Endometrium (tissue), 2 donors: ENCODE results near the gene MYH4.

Experiments used
- FAIRE-seq: peaks from 2 replicates; lab custom pipeline; 2012; peaks lifted over from hg19 to GRCh38; lab: Jason Lieb, UNC
- donor health status: control.
- donor health status: control.

The MYH4 gene

DNA sequence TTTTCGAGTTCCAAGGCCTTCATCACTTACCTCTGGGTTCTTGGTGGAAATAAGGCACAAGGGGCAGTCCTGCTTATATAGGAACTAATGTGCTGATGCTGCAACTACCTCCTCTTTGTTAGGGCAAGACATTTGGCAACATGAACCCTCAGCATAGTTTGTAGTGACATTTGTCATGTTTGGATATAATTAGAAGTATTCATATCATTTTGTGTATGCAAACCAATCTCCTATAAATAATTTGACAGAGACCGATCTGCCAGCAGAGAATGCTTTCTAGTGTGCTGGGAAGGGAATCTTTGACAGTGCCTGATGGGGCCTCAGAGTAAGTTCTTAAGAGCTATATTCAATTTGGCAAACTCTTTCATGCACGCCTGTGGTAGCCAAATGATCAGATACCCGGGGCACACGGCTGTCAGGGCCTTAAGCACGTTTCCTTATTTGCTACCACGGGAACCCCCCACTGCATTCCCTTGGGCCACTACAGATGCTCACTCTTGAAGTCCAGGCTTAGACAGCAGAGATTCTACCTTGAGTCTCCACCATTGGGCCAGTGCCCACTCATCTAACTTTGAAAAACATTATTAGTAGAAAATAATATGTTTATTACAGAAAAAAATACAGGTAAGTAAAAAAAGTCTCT lies 47.3 kb downstream of the MYH4 start, which contains the start of gene MYH8:
MYH8 (minus strand) TSS at position 51 of the 643 bp plus-strand sequence. CDS start 1,723 bp downstream, outside the sequence.
- FAIRE-seq: no peak

DNA sequence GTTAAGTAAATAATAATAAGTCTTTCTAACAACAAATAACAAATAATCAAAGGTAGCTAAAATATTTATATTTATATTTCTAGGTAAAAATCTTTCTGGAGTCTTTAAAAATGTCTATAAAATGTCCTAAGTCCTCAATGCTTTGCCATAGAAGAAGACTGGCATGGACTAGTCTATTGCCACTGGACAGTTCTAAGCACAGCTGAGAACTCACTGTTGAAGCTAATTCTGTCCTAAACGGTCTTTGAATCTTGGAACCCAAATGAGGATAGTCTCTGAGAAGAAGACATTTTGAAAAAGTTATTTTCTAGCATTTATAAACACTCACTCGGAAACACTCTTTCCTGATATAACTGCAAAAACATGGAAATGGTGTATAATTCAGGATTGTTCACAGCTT lies 48.1 kb downstream of the MYH4 start:
- FAIRE-seq: no peak

DNA sequence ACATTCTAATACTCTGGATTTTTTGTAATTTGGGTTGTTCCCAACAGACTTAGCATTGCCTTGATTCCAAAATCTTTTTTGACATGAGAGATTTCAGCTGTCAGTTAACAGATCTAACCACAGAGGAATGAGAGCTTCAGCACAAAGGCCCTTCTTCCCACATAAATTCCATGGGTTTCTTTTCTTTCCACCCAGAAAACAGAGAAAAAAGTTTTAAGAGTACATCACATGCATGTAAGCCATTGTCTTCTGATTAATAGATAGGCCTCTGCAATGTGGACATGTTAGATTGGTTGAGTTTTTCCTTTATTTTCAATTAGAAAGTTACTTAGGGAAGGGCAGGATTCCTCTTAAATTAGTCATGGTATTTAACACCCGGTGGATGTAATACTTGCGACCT lies 48.5 kb downstream of the MYH4 start:
- no peak for FAIRE-seq

DNA sequence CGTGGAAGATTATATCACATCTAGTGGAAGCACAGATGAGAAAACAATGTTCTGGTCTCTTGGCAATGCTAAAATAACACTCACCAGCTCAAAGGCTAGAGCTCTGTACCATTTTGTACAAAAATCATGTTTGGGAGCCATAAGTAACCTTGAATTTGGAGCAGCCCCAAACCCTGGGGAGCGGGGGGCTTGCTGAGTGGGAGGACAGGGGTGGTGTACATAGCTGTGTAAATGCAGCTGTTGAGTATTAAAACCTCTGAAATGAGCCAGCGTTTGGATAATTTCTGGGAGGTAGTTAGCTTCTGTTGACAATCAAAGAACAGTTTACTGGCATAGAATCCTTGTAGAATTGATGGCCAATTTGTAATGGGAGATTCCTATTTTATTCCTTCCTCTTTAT lies 51.9 kb downstream of the MYH4 start:
- no peak for FAIRE-seq

DNA sequence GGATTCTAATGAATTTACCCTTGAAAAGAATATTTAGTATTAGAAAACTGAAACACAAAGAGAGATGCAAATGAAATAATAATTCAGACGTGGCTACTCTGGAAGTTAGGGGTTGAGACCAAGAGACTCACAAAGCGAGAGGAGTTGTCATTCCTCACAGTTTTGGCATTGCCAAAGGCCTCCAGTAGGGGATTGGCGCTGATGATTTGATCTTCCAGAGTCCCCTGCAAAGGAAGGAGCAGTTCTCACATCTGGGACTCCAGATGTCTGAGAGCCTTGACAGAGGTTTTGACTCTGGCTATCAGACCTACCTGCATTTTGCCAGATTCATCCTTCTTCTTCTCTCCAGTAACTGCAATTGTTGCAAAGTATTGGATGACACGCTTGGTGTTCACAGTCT lies 54.2 kb downstream of the MYH4 start:
- no peak for FAIRE-seq

DNA sequence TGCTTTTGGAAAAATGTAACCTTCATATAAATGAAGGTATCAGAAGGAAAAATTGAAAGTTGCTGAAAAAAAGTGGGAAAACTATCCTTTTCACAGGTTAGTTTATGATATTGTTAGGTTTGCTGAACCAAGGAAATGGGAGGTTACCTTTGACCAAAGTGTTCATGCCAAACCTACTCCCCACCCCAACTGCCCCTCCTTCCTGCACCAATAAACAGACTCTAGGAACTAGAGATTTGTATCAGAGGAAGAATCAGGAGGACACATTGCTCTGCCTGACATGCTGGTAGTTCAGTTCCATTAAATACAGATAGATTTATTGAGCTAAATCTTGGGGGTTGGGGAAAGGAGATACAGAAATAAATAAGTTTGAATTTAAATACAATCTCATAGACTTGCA lies 65.8 kb downstream of the MYH4 start:
- no peak for FAIRE-seq

DNA sequence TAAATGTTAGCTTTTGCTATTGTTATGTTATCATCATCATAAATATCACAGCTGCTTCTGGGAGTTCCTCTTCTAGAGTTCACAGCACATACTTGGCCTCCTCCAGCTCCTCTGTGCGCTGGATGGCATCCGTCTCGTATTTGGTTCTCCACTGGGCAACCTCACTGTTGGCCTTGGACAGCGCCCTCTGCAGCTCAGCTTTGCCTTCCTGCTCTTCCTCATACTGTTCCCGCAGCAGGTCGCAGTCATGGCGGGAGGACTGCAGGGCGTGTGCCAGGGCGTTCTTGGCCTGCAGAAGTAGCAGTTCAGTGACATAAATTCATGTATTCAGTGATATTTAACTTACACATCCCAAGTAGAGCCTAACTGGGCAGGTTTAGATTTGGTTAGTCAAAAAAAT lies 71.0 kb downstream of the MYH4 start:
- no peak for FAIRE-seq

DNA sequence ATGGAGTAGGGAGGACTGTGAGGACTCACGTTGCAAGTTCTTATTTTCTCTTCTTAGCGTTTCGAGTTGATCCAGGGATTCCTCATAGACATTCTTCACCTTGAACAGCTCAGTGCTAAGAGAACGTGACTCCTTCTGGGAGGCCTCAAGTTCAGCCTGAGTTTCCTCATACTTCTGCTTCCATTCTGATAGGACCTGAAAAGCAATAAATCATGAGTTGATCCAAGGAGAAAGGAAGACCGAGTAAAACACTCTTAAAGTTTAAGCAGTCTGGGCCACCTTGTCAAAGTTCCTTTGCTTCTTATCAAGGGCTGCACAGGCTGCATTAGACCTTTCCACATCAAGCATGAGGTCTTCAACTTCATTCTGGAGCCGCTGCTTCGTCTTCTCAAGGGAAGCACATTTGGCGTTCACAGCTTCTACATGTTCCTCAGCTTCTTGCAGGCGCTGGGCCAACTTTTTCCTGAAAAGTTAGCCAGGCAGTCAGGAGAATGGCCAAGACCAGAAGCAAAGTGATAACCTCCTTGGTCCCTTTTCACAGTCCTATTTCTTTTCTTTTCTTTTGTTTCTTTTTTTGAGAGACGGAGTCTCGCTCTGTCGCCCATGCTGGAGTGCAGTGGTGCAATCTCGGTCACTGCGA lies 72.7 kb downstream of the MYH4 start:
- FAIRE-seq: no peak

DNA sequence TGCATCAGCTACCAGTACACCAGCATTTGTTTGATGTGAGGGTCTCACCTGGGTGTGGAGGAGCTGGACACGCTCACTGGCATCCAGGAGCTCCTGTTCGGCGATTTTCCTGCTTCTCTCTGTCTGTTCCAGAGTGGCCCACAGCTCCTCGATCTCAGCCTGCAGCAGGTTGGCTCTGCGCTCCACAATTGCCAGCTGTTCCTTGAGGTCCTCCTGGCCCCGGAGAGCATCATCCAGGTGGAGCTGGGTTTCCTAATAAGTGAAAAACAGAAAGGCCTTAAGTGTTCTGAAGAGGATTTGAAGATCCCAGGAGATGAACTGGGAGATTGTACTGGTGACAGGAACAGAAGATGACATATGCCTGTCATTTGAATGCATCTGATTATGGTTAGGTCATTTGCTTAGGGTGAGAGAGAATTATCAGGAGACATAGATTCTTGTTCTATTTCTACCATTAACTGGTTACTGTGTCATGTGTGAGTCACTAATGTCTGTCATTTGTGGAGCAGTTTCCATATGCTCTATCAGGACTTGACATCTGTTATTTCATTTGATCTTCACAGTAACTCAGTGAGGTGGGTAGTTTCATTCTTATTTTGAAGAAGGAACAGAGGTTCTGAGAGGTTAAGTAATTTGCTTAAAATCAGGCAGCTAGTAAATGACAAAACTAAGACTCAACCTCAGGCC lies 75.0 kb downstream of the MYH4 start:
- no peak for FAIRE-seq
